ENCODE measurements around the gene TRMT112.

GRCh38 chr11:64330888-64331287, 13.5 kb upstream of the TRMT112 start:
- TF ChIP-seq GATA3 (IDR thresholded peaks at IDR 0.05; ENCODE audit: low read depth, low read length) (no peak), GATA2 (IDR thresholded peaks at IDR 0.05; ENCODE audit: low read depth, low read length) (no peak)
